HG03066 (cell line): Measurements from ENCODE around the gene SLC22A3.

Experiments
- ATAC-seq: cut with Tn5 transposase; IDR thresholded peaks from one replicate; pipeline ENCODE4 v1.9.1; 2021; ENCODE audit warnings: low read depth; ENCODE audit not compliant: unreplicated experiment

Gene SLC22A3

GRCh38 chr6:160398674-160399271 lies 50.6 kb downstream of the SLC22A3 start:
- peak; percentile 96 for ATAC-seq

- no peak for ATAC-seq
These were observed 52.3 kb downstream of the SLC22A3 start for GRCh38 chr6:160400446-160400845.

GRCh38 chr6:160408528-160408927 lies 60.4 kb downstream of the SLC22A3 start:
- no peak for ATAC-seq

DNA sequence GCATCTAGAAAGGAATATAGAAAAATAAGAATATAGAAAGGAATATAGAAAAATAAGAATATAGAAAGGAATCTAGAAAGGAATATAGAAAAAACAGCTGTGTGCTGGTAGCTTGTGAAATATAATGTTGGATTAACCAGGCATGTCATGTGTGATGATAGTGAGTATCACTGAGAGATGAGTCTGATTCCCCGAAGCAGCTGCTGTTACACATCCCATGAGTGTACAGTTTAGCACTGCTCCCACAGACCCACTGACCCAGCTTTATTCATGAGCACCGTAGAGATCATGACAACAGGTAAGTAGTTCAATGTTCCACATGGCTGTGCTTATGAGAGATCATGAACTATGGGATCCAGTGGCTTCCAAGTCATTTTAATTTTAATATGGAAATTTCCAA lies 64.8 kb downstream of the SLC22A3 start:
- no peak for ATAC-seq

- no peak for ATAC-seq
These were observed 69.0 kb downstream of the SLC22A3 start for GRCh38 chr6:160417146-160417545.

DNA sequence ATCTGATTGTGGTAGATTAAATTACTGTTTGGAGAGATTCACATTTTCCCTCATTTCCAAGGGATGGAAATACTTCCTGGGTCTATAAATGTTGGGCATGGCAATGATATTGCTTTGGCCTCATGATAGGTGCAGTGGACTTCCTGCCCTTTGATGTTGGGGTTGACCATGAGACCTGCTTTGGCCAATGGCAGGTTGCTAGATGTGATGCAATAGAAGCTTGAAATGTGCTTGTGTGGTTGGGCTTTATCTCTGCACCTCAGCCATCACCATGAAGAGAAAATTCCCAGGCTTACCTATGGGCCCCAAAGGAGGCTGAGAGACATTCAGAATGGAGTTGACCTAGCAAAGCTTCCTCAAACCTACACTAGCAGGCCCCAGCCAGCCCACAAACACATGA lies 69.4 kb downstream of the SLC22A3 start:
- no peak for ATAC-seq

DNA sequence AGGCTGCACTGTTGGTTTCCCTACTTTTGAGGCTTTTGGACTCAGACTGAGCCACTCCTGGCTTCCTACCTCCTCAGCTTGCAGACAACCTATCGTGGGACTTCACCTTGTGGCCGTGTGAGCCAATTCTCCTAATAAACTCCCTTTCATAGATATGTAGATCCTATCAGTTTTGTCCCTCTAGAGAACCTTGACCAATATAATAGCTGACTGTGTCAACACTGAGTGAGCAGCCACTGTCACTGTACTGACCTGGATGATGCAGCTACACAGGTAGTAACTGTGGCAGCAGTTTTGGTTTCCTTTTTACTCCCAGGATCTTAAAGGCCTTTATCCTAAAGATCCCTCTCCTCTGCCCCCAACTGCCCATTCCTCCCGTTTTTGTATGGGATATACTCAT lies 70.2 kb downstream of the SLC22A3 start:
- ATAC-seq = no peak

DNA sequence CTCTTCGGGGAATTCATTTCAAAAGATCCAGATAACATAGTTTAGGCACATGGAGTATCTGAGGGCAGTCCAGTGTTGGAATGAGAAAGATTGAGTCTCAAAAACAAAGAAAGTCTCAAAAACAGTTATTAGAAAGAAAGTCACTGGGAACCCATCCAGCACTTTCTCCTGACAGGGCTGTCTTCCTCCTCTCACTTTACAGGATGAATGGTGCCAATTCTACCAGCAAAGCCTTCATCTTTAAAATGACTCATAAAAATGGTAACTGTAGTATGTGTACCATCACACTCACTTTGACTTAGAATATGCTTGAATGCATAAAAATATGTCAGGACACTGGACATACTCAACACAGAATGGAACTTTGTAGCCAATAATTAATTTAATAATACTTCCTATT lies 71.3 kb downstream of the SLC22A3 start:
- ATAC-seq = no peak

GRCh38 chr6:160420253-160420968 lies 72.2 kb downstream of the SLC22A3 start:
- ATAC-seq = no peak

DNA sequence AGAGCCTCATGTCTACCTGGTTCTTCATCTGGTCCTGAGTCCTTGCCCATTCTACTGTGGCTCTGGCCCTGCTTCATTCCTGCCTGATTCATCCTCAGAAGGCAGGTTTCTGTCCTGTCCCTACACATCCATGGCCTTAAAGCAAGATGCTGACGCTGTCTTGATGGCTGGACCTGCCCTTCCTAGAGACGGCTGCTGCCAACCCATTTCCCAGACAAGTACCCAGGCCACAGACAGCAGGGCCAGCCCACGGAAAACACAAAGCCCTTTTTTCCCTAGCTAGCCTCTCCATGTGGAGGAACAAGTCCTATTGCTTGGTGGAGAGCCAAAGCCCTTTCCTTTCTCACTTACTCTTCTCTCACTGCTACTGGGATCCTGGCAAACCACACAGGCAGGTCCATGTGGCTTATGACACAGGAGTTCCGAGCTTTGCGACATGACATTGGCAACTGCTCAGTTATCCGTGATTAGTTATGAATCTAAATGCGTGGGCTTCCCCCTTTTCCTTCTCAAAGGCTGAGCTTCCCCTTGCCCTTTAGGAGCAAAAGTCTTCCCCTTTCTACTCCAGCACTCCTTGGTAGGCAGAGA lies 72.9 kb downstream of the SLC22A3 start:
- no peak for ATAC-seq

- no peak for ATAC-seq
These were observed 73.7 kb downstream of the SLC22A3 start for GRCh38 chr6:160421854-160422253.

GRCh38 chr6:160424256-160424655 lies 76.1 kb downstream of the SLC22A3 start:
- no peak for ATAC-seq

- no peak for ATAC-seq
These were observed 78.0 kb downstream of the SLC22A3 start for GRCh38 chr6:160426136-160426535.

- ATAC-seq = no peak
These were observed 79.3 kb downstream of the SLC22A3 start for GRCh38 chr6:160427312-160428068.

DNA sequence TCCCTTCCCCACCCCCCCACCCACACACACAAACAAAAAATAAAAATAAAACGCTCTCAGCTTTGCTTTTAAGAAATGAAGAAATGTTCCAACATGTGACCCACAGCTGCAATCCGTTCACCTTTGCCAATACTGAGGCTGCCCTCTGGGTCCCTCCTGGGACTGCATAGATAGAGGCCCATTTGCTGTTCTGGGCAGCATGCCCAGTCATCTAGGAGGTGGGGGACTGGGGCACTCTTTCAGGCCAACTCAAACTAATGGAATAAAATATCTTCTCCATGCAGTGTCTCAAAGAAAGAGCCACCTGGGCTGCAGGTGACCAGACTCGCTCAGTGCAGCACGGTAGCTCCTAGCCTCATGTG lies 79.9 kb downstream of the SLC22A3 start:
- ATAC-seq = no peak

DNA sequence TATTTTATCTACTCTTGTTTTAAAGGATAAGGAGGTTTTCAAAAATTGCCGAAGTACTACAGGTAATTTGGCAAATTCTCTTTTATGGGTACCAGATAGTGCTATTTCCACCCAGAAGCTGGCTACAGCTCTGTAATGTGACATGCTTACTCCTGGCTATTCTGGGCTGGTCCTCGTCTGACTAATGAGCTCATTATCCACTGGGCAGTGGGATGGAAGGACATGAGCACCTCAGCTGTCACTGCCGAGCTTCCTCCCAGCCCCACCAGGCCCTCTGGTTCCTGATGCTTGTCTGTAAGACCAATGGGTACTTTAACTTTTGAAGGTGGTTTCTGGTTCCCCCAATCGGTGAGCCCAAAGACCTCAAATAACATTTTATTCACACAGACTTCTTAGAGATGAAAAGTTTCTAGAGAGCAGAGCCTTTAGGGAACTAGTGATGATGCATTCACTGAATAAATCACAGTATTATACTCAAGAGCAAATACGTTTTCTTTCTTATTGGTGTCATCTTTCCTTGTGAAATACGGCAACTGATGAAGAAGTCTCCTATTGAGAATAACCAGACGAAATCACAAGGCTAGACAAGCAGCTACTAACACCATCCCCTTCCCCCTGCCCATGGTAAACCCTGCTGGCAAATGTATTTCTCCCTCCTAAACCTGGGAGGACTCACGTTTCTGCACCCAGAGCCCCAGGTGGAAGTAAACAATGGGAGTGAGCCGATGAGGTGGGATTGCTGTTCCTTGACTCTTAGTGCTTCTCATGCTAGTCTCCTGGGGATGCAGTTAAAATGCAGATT lies 80.8 kb downstream of the SLC22A3 start:
- ATAC-seq = no peak

DNA sequence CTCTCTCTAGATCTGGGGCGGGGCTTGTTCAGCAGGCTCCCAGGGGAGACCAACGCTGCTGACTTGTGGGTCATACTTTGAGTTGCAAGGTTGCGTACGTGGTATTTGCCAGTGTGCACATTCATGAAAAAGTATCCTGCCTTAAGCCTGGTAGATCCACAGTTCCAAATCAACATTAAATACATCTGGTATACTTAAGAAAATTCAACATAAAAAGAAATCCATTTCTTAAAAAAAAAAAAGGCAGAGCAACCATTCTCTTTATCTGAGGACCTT lies 81.4 kb downstream of the SLC22A3 start:
- no peak for ATAC-seq

- ATAC-seq = no peak
These were observed 82.0 kb downstream of the SLC22A3 start for GRCh38 chr6:160430203-160430602.

DNA sequence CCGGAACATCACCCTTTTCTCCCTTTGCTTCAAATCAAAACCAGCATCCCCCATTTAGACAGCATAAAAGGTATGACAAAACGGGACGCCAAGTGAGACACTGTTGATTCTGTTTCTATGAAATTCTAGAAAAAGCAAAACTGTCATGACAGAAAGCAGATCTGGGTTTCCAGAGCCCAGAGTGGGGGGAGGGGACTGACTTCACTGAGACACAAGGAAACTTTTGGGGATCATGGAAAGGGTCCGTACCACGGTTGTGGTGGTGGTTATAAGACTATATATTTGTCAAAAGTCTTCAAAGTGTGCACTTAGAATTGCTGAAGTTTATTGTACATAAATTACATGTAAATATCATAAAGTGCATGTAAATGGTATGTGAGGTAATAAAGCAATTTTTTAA lies 82.6 kb downstream of the SLC22A3 start:
- ATAC-seq = no peak

GRCh38 chr6:160431226-160431625 lies 83.0 kb downstream of the SLC22A3 start:
- no peak for ATAC-seq
